Kidney (tissue), 14 donors: ENCODE data around the gene BTG1. TPM values are rescaled to one million over a fixed set of nuclear protein-coding genes. Genes with fewer than 3 reads are reported as not detected.

Experiments used
- DNase-seq, 5 donors: peaks; one replicate each; pipeline ENCODE4 v3.0.0-alpha.2; 2013 to 2020
- FAIRE-seq: peaks from 2 replicates; lab custom pipeline; 2012; peaks lifted over from hg19 to GRCh38; lab: Jason Lieb, UNC
- H3K27ac ChIP-seq, 2 donors: one replicate each; pipeline ENCODE4 v1.7.0; 2013; ENCODE audit warnings: low read depth in 2 of 2, low read length in 2 of 2, inconsistent platforms in 1 of 2
- H3K27me3 ChIP-seq: one replicate; pipeline ENCODE4 v1.7.1; 2013; ENCODE audit warnings: low read length, inconsistent platforms; ENCODE audit not compliant: control insufficient read depth, insufficient read depth
- H3K36me3 ChIP-seq, 3 donors: one replicate each; pipeline versions ENCODE4 v1.7.0 to v1.7.1; 2013; ENCODE audit warnings: low read length in 3 of 3, control low read depth in 1 of 3, inconsistent platforms in 1 of 3; ENCODE audit not compliant: insufficient read depth in 3 of 3, control insufficient read depth in 2 of 3
- H3K4me1 ChIP-seq, 3 donors: one replicate each; pipeline versions ENCODE4 v1.7.0 to v1.7.1; 2013; ENCODE audit warnings: low read length in 3 of 3, inconsistent platforms in 1 of 3, low read depth in 1 of 3; ENCODE audit not compliant: control insufficient read depth in 2 of 3, insufficient read depth in 2 of 3
- H3K4me3 ChIP-seq, 3 donors: one replicate each; pipeline versions ENCODE4 v1.7.0 to v1.8.1; 2013; ENCODE audit warnings: low read length in 3 of 3, control low read depth in 1 of 3, inconsistent platforms in 1 of 3
- H3K9ac ChIP-seq, 3 donors: one replicate each; pipeline versions ENCODE4 v1.7.0 to v1.7.1; 2013; ENCODE audit warnings: low read length in 3 of 3, control low read depth in 1 of 3, inconsistent platforms in 1 of 3
- H3K9me3 ChIP-seq, 3 donors: one replicate each; pipeline versions ENCODE4 v1.7.0 to v1.7.1; 2013; ENCODE audit warnings: low read length in 3 of 3, control low read depth in 1 of 3, inconsistent platforms in 1 of 3; ENCODE audit not compliant: control insufficient read depth in 2 of 3, insufficient read depth in 1 of 3
- CTCF ChIP-seq: IDR thresholded peaks from 3 replicates; pipeline ENCODE4 v1.5.1; 2012; ENCODE audit warnings: mild to moderate bottlenecking, moderate library complexity, borderline replicate concordance; ENCODE audit not compliant: insufficient read depth; ENCODE audit errors: extremely low read depth
- intact Hi-C: fragments of 100-400 bp; cut with DNase I; formaldehyde crosslinking; loops from one replicate; pipeline ENCODE4 v1.11.1; 2022
- polyA plus RNA-seq: library from polyadenylated mRNA; stranded (reverse); fragments of 350-450 nt; fragmentation: Illumina TruSeq; extraction: RNeasy Lipid Tissue Mini Kit (QIAGEN cat#74804); gene quantifications from one replicate; pipeline ENCODE4 v1.2.3, GENCODE V29; 2014; ENCODE audit warnings: low read depth, low replicate concordance; ENCODE audit not compliant: insufficient read depth
- total RNA-seq: library from RNA; stranded (reverse); fragmentation: NEBNext Ultra II Directional; extraction: Animal tissue kit (Norgen Biotek cat#: 25700); gene quantifications from one replicate; pipeline ENCODE4 v1.2.1, GENCODE V29; 2021
- donor health status: control.
- donor health status: control.
- donor health status: control.
- donor health status: control.
- donor health status: control.
- donor health status: DM: yes; HTN: yes; CAD: no.
- donor health status: Normal renal cell carcinoma (clear cell type).

Gene BTG1
- total and polyA plus RNA-seq, 2 donors from 2014 or later: 59.9 to 173 TPM

DNA sequence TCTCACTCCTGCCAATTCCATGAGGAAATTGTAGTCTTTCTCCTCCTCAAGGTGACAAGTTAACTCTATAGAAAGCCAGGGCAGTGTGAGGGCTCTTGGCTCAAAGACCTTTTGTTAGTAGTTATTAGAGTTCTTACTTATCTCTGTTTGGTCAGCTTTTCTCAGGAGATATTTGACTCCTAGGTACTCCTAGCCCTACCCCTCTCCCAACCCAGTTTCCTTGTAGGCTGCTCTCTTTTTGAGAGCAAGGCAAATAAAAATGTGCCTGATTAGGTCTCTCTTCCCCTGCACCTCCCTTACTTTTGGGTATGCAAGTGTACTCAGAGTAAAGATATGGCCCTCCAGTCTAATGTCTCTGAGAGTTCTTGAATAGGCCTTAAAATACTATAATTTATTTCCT, 23.8 kb downstream of the BTG1 start:
- Histone ChIP-seq H3K9ac (no peak overlapping the region), H3K9me3 (peaks cover 0 to 8% (median 2%) of the 10 kb centered on the region in 3 donors), H3K27me3 (no peaks in the 10 kb centered on the region), H3K27ac (no peak overlapping the region), H3K4me1 (no peaks in the 10 kb centered on the region), H3K4me3 (no peak overlapping the region), H3K36me3 (no peaks in the 10 kb centered on the region)
- no peak for FAIRE-seq
- DNase-seq: no peak
- intact Hi-C loops: no loop called here
- no peak for TF ChIP-seq CTCF

DNA sequence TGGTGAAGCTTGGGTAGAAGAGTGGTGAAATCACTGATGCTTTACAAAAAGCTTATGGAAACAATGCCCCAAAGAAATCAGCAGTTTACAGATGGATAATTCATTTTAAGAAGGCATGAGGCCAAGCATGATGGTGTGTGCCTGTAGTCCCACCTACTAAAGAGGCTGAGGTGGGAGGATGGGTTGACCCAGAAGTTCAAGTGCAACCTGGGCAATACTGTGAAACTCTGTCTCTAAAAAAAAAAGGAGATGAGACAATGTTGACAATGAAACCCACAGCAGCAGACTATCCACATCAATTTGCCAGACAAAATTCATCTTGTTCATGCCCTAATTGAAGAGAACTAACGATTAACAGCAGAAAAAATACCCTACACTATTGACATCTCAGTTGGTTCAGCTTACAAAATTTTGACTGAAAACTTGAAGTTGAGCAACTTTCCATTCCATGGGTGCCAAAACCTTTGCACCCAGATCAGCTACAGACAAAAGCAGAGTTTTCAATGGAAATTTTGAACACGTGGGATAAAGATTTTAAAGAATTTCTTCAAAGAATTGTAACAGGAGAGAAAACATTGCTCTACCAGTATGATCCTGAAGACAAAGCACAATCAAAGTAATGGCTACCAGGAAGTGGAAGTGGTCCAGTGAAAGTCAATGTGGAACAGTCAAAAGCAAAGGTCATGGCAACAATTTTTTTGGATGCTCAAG, 26.7 kb downstream of the BTG1 start:
- FAIRE-seq: no peak
- intact Hi-C loops: no loop called here
- H3K4me3 ChIP-seq: no peak overlapping the region

GRCh38 chr12:92114834-92115233, 30.8 kb downstream of the BTG1 start:
- FAIRE-seq (no peak), DNase-seq (no peak)
- Histone ChIP-seq H3K27ac (no peak overlapping the region), H3K9ac (no peak overlapping the region), H3K4me1 (no peaks in the 10 kb centered on the region), H3K27me3 (no peaks in the 10 kb centered on the region), H3K9me3 (peaks cover 0 to 8% (median 0%) of the 10 kb centered on the region in 3 donors), H3K36me3 (no peaks in the 10 kb centered on the region), H3K4me3 (no peak overlapping the region)
- TF ChIP-seq CTCF: no peak
- intact Hi-C loops: no loop called here

More for the DNA sequence above, 26.7 kb downstream of the BTG1 start:
- H3K4me1 ChIP-seq: no peaks in the 10 kb centered on the region
- H3K36me3 ChIP-seq: no peaks in the 10 kb centered on the region
- peaks cover 0 to 8% (median 2%) of the 10 kb centered on the region in 3 donors for H3K9me3 ChIP-seq
- no peaks in the 10 kb centered on the region for H3K27me3 ChIP-seq
- no peak for DNase-seq
- no peak overlapping the region for H3K27ac ChIP-seq
- no peak overlapping the region for H3K9ac ChIP-seq
- no peak for TF ChIP-seq CTCF

DNA sequence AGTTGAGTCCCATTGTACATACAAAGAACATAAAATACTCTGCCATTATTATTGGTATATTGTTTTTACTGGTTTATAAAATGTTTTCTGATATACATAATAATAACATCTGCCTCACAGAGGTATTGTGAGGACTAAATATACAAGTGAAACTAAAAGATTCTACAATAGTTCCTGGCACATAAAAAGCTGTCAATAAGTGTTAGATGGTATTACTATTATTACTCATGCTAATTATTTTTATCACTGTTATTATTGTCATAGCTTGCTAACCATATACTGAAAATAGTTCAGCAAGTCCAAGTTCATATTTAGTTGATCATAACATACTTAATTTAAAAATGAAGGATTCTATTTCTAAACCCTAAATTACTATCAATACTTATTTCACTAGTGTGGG, 34.4 kb downstream of the BTG1 start:
- intact Hi-C loops: no loop called here
- H3K9me3 ChIP-seq: no peaks in the 10 kb centered on the region
- FAIRE-seq (no peak), DNase-seq (no peak)
- peaks cover 0 to 4% (median 3%) of the 10 kb centered on the region in 3 donors for H3K4me1 ChIP-seq
- H3K27me3 ChIP-seq: no peaks in the 10 kb centered on the region
- no peaks in the 10 kb centered on the region for H3K36me3 ChIP-seq
- no peak overlapping the region for H3K27ac ChIP-seq
- H3K4me3 ChIP-seq: no peak overlapping the region
- TF ChIP-seq CTCF: no peak
- no peak overlapping the region for H3K9ac ChIP-seq
